Fibroblast of gingiva (primary cell): ENCODE measurements around the gene PLA2G3.
"Not testable (repeated sequence)": the region's sequence is repeated elsewhere in the genome, so short reads cannot be mapped to it uniquely, and the experiment has no call there.

Source experiments
- DNase-seq: peaks from one replicate; pipeline ENCODE4 v3.0.0-alpha.2; 2011; ENCODE audit warnings: low read depth

Gene PLA2G3

GRCh38 chr22:31099841-31100761, 40.2 kb downstream of the PLA2G3 start:
- DNase-seq, result no peak

- DNase-seq, result peak; percentile 73
These were observed 40.9 kb downstream of the PLA2G3 start for GRCh38 chr22:31099386-31099785.

GRCh38 chr22:31098632-31099110, 41.6 kb downstream of the PLA2G3 start:
- DNase-seq, result no peak

GRCh38 chr22:31097941-31098631, 42.2 kb downstream of the PLA2G3 start:
- DNase-seq, result no peak

GRCh38 chr22:31097539-31097938, 42.8 kb downstream of the PLA2G3 start:
- not testable (repeated sequence) for DNase-seq

GRCh38 chr22:31096657-31097279, 43.5 kb downstream of the PLA2G3 start:
- no peak for DNase-seq

- DNase-seq, result no peak
These were observed 44.6 kb downstream of the PLA2G3 start for GRCh38 chr22:31095637-31096249.

- peak; percentile 0 for DNase-seq
These were observed 45.6 kb downstream of the PLA2G3 start for GRCh38 chr22:31094741-31095140.

- DNase-seq, result peak; percentile 0
These were observed 46.2 kb downstream of the PLA2G3 start for GRCh38 chr22:31094021-31094551.

- DNase-seq, result no peak
These were observed 47.0 kb downstream of the PLA2G3 start for GRCh38 chr22:31093086-31093850.

GRCh38 chr22:31092161-31092560, 48.1 kb downstream of the PLA2G3 start:
- peak; percentile 0 for DNase-seq

GRCh38 chr22:31091106-31091975, 49.0 kb downstream of the PLA2G3 start:
- DNase-seq, result peak; percentile 0

GRCh38 chr22:31090217-31091085, 49.9 kb downstream of the PLA2G3 start:
- no peak for DNase-seq

GRCh38 chr22:31089160-31090100, 50.9 kb downstream of the PLA2G3 start:
- peak; percentile 46 for DNase-seq

- peak; percentile 0 for DNase-seq
These were observed 51.9 kb downstream of the PLA2G3 start for GRCh38 chr22:31088233-31088986.

GRCh38 chr22:31087744-31088215, 52.5 kb downstream of the PLA2G3 start:
- DNase-seq, result no peak
